Cardiac fibroblast (primary cell): Measurements from ENCODE around the gene CAPN15.
A peak's percentile ranks its signal among the peaks of the same experiment; 100 is the strongest.

Experiments
- DNase-seq, 2 donors: peaks; one replicate each; pipeline versions ENCODE4 v3.0.0 to v3.0.0-alpha.2; 2010; ENCODE audit warnings: low read depth in 2 of 2
- H3K4me3 ChIP-seq, 2 donors: replicated peaks in 1 of 2; 1 replicate in 1 of 2; 2 replicates in 1 of 2; pipeline ENCODE4 v1.5.1; 2011; ENCODE audit warnings: low read depth in 2 of 2, low read length in 2 of 2, mild to moderate bottlenecking in 2 of 2, moderate library complexity in 1 of 2
- CTCF ChIP-seq: IDR thresholded peaks from one replicate; pipeline ENCODE4 v1.5.1; 2011; ENCODE audit warnings: low read depth, mild to moderate bottlenecking, low read length, inconsistent platforms

CAPN15 gene

GRCh38 chr16:552171-552570 lies 24.7 kb downstream of the CAPN15 start:
- H3K4me3 ChIP-seq: no peak overlapping the region
- TF ChIP-seq CTCF: no peak
- DNase-seq: no peak

GRCh38 chr16:553601-554296 lies 26.2 kb downstream of the CAPN15 start:
- H3K4me3 ChIP-seq: no peak overlapping the region
- no peak for DNase-seq
- no peak for TF ChIP-seq CTCF

GRCh38 chr16:554297-554621 lies 26.7 kb downstream of the CAPN15 start:
- TF ChIP-seq CTCF: no peak

GRCh38 chr16:554640-555365 lies 27.3 kb downstream of the CAPN15 start:
- TF ChIP-seq CTCF: no peak
- no peak overlapping the region for H3K4me3 ChIP-seq

More at GRCh38 chr16:554297-554621, 26.7 kb downstream of the CAPN15 start:
- no peak overlapping the region for H3K4me3 ChIP-seq
- DNase-seq: no peak

GRCh38 chr16:555528-556473 lies 28.3 kb downstream of the CAPN15 start:
- DNase-seq: no peak
- no peak for TF ChIP-seq CTCF
- no peak overlapping the region for H3K4me3 ChIP-seq

More at GRCh38 chr16:554640-555365, 27.3 kb downstream of the CAPN15 start:
- DNase-seq: peak; percentile 42 to 69

GRCh38 chr16:556474-557173 lies 29.1 kb downstream of the CAPN15 start:
- no peak for DNase-seq
- no peak overlapping the region for H3K4me3 ChIP-seq
- TF ChIP-seq CTCF: no peak
